HG03521 (cell line): ENCODE results near the gene ATP6V0E1.

Experiments
- ATAC-seq: cut with Tn5 transposase; IDR thresholded peaks from one replicate; pipeline ENCODE4 v1.9.1; 2021; ENCODE audit warnings: mild to moderate bottlenecking, moderate library complexity; ENCODE audit not compliant: unreplicated experiment

Gene ATP6V0E1

GRCh38 chr5:172956228-172956627, 27.3 kb upstream of the ATP6V0E1 start:
- no peak for ATAC-seq

GRCh38 chr5:172956936-172957335, 26.6 kb upstream of the ATP6V0E1 start:
- no peak for ATAC-seq

GRCh38 chr5:172957458-172957857, 26.1 kb upstream of the ATP6V0E1 start:
- ATAC-seq, result no peak

- peak; percentile 64 for ATAC-seq
Measured at GRCh38 chr5:172958331-172959046, 25.1 kb upstream of the ATP6V0E1 start.

GRCh38 chr5:172959824-172960799, 23.5 kb upstream of the ATP6V0E1 start:
- no peak for ATAC-seq

GRCh38 chr5:172969921-172970320, 13.7 kb upstream of the ATP6V0E1 start:
- no peak for ATAC-seq

- no peak for ATAC-seq
Measured at GRCh38 chr5:172971482-172971881, 12.1 kb upstream of the ATP6V0E1 start.

GRCh38 chr5:172972552-172972951, 11.0 kb upstream of the ATP6V0E1 start:
- no peak for ATAC-seq

GRCh38 chr5:172973127-172973916, 10.2 kb upstream of the ATP6V0E1 start:
- ATAC-seq, result no peak

GRCh38 chr5:172973931-172974330, 9.6 kb upstream of the ATP6V0E1 start:
- no peak for ATAC-seq

GRCh38 chr5:172975289-172975688, 8.3 kb upstream of the ATP6V0E1 start:
- ATAC-seq, result no peak

GRCh38 chr5:172979778-172980177, 3.8 kb upstream of the ATP6V0E1 start:
- ATAC-seq, result no peak

GRCh38 chr5:172981931-172982330, 1.6 kb upstream of the ATP6V0E1 start:
- ATAC-seq, result no peak

- ATAC-seq, result peak; percentile 59
Measured at GRCh38 chr5:172984244-172984953, 828 bp downstream of the ATP6V0E1 start.

GRCh38 chr5:172985596-172985995, 2.0 kb downstream of the ATP6V0E1 start:
- ATAC-seq, result no peak

GRCh38 chr5:172988276-172988675, 4.7 kb downstream of the ATP6V0E1 start:
- ATAC-seq, result no peak

- ATAC-seq, result no peak
Measured at GRCh38 chr5:172990776-172991175, 7.2 kb downstream of the ATP6V0E1 start.

GRCh38 chr5:172994405-172994804, 10.8 kb downstream of the ATP6V0E1 start:
- ATAC-seq, result no peak

- no peak for ATAC-seq
Measured at GRCh38 chr5:172999372-172999973, 15.9 kb downstream of the ATP6V0E1 start.

- no peak for ATAC-seq
Measured at GRCh38 chr5:172999974-173000373, 16.4 kb downstream of the ATP6V0E1 start.
